GM21786 (cell line): ENCODE results near the gene PRR36.

Source experiments
- ATAC-seq: cut with Tn5 transposase; IDR thresholded peaks from one replicate; pipeline ENCODE4 v1.9.1; 2021; ENCODE audit not compliant: unreplicated experiment

Gene PRR36

DNA sequence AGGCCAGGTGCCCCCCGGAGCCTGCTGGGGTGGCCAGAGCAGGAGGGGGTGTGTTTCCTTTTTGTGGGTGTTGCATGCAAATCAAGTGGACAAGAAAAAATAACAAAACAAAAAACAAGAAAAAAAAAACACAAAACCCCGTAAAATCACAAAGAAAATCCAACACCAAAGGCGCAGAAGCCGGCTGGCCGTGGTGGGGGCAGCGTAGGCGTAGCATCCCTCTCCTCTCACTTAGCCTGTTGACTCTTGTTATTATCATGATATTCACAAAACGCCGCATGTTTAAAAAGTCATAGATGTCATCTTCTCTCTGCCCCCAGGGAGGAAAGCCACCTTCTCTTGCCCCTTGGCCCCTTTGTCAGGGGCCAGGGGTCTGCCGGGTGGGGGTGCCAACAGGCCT, 39.5 kb upstream of the PRR36 start:
- no peak for ATAC-seq

DNA sequence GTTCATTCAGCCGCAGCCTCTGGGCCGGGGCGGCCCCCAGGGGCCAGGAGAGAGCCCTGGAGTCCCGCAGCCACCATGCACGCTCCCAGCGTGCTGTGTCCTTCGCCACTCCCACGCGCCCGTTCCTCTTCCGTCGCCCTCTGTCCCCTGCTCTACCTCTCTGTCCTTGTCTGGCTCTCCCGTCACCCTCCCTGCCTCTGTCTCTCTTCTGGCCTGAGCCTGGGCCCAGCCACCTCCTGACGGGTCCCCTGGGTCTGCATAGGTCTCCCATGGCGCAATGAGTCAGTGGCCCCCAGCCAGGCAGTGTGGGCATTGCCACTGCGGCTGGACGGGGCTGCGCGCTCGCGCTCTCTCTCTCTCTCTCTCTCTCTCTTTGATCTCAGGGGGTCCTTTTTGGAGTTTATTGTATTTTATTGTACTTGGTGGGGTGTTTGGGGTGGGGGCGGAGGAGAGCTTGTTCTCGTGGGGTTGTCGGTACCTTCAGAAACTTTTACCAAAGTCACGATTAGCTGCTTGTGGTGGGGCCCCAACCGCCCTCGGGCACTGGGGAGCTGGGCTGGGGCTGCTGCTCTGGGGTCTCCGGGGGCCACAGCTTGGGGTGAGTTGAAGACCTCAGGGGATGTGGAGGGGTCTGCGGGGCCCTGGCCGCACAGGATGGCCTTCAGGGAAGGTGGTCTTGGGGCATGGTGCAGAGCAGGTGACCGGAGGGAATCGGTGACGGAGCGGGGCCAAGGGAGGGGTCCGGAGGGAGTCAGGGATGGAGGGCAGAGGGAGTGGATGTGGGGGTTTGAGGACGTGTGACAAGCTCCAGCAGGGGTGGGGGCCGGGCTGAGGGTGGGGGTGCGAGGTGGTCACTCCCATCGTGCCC, 38.7 kb upstream of the PRR36 start:
- no peak for ATAC-seq

DNA sequence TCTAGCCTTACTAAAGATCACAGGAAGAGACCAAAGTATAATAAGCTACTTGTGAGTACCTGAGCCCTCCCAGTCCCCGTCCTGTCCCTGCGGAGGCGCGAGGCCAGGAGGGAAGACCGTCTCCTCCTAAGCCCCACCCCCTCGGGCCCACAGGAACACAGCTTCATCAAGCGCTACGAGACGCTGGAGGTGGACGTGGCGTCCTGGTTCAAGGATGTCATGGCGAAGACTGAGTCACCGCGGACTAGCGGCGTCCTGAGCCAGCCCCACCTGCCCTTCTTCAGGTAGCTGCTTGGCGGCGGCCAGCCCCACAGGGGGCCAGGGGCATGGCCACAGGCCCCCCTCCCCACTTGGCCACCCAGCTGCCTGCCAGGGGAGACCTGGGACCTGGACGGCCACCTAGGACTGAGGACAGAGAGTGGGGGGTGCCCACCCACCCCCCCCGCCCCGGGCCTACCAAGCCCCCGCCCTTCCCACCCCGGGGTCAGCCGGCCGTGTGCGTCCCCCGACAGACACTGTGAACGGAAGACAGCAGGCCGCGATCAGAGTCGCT, 38.0 kb upstream of the PRR36 start:
- ATAC-seq = no peak

DNA sequence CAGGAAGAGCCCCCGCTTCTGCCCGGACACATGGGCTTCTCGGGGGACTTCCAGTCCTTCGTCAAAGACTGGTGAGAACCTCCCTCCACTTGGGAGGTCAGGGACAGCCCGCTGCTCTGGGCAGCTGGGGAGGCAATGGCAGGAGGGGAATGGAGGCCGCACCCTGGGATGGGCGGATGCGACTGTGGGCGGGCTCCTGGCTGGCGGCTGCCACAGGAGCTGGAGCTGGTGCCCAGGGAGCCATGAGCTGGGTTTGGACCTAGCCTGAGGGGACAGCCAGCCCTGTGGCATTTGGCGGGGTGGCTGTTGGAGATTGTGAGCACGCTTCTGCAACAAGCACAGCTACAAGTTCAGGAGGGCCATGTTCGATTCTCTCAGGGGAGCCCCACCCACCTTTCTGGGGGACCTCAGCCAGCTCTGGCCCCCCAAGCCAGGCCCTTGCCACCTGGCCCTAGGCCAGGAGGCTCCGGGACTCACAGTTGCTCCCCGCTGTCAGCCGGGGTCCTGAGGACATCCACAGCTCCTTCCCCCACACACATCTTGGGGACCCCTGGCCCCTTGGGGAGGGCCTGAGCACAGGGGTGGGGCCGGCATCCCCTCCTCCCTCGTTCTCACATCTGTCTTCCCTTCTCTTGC, 37.4 kb upstream of the PRR36 start:
- no peak for ATAC-seq

DNA sequence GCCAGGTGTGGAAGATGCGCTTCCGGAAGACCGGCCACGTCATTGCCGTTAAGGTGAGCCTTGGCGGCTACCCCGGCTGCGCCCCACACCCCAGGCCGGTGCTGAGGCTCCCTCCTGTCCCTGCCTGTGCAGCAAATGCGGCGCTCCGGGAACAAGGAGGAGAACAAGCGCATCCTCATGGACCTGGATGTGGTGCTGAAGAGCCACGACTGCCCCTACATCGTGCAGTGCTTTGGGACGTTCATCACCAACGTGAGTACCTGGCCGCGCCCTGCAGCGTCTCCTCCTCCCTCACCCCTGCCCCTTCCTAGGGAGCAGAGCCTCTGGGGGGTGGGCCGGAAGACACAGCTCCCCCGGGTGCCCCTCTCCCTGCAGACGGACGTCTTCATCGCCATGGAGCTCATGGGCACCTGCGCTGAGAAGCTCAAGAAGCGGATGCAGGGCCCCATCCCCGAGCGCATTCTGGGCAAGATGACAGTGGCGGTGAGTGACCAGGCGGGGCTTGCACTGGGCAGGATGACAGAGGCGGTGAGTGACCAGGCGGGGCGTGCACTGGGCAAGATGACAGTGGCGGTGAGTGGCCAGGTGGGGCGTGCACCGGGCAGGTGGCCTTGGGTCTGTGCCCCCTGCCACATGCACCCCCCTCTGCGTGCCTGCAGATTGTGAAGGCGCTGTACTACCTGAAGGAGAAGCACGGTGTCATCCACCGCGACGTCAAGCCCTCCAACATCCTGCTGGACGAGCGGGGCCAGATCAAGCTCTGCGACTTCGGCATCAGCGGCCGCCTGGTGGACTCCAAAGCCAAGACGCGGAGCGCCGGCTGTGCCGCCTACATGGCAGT, 36.4 kb upstream of the PRR36 start:
- no peak for ATAC-seq

DNA sequence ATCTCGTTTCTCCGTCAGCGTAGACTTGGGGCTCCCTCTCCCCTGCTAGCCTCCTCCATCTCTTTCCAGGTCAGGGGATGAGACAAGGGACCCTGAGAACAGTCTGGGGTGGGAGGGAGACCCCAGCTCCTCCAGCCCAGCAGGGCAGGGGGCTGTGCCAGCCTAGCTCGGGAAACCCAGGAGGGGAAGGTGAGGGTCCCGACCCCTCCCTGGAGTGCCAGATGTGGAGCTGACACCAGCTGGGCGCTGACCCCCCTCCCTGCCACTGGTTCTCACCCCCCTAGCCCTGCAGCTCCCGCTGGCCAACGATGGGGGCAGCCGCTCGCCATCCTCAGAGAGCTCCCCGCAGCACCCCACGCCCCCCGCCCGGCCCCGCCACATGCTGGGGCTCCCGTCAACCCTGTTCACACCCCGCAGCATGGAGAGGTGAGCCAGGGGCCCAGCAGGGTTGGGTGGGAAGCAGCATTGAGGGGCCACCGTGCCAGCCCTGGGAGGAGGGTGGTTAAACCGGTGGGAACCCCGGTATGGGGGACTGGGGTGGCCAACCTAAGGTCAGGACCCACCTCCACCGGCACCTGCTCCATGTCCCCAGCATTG, 35.4 kb upstream of the PRR36 start:
- ATAC-seq = no peak

DNA sequence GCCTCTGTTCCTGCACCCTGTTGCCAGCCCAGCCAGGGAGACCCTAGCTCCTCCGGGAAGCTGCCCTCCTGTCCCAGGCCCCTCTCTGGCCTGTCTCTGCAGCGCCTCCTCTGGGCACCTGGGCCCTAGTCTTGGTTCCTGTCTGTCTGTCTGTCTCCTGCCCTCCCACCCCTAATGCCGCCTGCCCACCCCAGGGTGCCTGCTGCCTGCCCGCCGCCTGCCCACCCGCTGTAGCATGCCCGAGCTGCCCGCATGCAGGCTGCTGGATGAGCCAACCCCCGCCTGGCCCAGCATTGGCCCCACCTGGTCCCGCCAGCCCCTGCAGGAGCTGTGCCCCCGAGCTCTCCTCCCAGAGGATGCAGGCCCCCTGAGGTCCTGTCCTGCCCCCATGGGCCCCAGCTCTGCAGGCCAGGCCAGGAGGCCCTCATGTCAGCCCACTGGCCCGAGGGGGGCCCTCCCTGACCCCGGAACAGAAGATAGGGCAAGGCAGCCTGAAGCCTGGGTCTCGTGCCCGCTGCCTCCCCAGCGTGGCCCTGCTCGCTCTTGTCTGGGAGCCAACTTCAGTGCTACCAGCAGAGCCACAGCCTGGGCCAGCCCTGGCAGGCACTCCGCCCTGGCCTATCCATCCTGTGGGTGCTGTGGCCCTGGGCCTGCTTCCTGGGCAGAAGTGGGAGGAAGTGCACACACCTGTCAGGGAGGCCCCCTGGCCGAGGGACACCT, 34.7 kb upstream of the PRR36 start:
- ATAC-seq = no peak

DNA sequence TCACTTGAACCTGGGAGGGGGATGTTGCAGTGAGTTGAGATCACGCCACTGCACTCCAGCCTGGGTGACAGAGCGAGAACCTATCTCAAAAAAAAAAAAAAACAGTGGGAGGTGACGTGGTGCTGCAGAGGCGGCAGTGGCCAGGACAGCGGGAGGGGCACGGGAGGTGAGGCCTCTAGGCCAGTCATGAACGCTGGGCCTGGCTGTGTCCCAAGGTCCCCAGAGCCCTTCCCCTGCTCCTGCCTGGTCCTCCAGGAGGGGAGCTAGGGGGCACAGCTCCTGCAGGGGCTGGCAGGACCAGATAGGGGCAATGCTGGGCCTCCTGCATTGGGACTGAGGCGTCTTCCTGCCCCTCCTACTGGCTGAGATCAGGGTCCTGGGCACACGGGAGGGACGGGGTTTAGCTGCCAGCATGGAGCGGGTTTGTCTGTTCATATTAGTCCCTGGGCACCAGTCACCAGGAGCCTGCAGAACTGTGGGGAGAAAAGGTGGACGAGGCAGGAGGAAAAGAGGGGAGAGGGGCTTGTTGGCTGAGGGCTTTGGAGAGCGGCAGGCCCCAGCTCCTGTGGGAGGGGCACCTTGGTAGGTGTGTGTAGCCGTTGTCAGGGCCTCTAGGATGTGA, 34.0 kb upstream of the PRR36 start:
- ATAC-seq = no peak

DNA sequence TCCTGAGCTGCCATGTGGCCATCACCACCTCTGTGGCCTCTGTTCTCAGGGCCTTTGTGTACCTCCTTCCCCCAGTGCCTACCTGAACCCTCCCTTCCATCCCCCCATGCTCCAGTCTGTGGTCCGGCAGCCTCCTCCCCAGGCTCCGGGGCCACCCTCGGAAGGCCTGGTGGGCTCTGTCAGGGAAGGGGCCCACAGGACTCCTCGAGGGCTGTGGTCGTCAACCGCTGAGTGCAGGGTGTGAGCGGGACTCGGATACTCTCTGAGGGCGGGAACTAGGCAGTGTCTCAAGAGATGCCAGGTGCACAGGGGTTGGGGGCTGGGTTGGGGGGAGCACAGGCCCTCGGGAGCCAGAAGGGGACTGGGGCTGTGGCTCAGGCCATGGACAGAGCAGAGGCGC, 33.4 kb upstream of the PRR36 start:
- no peak for ATAC-seq

DNA sequence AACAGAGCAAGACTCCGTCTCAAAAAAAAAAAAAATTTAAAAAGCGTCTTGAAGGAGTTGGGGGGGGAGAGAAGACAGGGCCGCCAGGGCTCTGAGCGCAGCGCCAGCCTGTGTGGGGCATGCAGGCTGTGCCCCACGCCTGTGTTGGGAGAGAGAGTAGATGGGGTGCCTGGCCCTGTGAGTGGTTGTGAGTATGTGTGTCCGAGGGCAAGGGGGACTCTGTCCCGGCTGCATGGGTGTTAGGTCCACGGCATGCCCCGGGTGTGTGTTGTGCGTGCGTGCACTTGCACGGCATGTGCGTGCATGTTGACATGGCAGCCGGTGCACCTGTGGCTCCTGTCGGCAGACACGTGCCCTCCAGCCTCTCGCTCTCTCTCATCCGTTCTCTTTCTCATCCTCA, 32.9 kb upstream of the PRR36 start:
- no peak for ATAC-seq

DNA sequence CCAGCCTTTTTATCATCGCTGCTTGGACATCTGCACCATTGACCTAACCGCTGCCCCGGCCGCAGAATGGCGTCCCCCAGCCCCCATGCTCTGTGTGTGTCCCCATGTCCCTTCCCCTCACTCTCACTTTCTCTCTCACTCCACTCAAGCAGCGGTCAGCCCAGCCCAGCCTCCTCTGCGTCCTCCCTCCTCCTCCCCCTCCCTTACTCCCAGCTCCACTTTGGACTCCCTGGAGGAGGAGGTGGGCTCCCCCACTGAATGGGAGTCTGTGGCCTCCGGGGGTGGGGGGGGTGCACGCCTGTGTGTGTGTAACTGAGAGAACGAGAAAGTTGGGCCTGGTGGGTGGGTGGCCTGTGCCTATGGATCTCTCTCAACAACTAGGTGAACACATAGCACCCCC, 31.7 kb upstream of the PRR36 start:
- no peak for ATAC-seq

DNA sequence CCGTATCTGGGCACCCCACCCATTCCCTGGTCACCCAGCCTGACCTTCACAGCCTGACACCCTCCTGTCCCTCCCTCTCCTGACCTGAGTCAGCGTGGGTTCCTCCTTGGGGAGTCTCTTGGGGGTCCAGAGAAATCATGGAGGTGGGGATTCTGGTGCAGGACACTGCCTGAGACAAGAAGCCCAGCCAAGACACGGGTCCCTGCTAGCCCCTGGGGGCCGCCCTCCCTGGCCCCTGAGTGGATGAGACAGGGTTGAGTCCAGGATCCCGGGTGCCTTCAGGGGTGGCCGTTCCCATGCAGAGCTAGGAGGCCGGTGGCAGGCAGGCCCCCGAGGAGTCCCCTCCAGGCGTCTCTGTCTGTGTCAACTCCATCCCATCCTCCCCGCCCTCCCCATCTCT, 31.1 kb upstream of the PRR36 start:
- ATAC-seq = no peak

DNA sequence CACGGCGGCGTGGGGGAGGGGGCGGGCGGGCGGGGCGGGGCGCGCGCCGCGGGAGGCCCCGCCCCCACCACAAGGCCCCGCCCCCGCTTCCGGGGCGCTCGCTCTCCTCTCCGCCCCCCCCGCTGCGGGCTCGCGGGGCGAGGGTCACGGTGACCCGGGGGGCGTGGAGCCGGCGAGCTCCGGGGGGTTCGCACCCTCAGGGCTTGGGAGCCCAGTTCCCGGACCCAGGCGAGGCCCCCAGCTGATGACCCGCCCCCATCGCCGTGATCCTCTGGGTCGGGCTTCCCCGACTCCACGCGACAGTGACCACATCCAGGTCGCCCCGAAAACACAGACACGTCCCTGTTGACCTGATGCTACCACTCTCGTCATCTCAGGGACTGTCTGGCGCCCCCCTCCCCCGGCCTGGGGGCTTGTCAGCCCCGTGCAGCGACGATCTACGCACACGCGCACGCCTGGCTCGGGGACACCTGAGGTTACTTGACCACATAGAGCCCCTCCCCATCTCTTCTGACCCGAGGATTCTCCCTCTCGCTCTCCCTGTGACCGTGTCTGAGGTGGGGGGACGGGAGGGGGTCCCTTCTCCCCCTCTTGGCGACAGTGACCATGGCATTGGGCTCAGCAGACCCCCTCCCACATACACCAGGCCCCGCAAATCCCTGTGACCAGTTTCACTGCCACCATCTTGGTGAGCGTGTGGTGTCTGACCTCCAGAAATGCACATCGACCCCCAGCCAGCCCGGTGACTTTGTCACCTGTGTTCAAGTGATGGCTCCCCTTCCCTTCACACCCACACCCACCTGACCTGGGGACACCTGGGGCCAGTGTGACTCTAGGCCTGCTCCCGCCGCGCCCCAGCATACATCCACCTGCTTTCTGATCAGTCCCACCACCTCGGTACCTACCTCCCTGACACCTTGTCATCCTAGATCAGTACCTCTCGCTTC, 30.2 kb upstream of the PRR36 start:
- ATAC-seq = no peak

DNA sequence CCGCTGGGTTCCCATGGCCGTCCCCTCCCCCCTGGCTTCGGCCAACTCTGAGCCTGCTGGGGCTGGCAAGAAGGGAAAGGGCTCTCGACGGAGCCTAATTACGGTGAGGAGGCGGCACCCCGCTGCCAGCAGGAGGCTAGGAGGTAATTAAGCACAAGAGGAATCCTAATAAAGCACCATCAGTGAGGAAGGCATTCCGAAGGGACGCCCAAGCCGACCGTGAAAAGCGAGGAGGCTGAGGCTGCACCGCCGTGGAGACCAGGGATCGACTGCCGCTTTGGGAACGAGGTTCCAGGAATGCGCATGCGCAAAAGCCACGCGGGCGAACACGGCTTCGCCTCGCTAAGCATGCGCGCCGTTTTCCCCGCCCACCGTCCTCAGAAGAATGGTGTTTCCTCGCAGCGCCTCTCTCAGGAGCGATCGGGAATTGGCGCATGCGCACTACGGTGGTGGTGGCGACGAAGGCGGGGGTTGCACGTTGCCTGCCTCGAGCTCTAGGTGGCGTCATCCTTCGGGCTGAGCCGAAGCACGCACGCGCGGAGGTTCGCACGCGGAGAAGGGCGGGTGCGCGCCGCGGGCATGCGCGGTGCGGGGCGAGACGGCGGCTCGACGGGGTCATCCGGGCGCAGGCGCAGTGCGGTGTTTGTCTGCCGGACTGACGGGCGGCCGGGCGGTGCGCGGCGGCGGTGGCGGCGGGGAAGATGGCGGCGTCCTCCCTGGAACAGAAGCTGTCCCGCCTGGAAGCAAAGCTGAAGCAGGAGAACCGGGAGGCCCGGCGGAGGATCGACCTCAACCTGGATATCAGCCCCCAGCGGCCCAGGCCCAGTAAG, 29.3 kb upstream of the PRR36 start, which contains the start of gene MAP2K7:
Gene MAP2K7 (plus strand): TSS at position 634 of the 830 bp plus-strand sequence. CDS start 68 bp downstream, at position 702.
- ATAC-seq = peak; percentile 96

DNA sequence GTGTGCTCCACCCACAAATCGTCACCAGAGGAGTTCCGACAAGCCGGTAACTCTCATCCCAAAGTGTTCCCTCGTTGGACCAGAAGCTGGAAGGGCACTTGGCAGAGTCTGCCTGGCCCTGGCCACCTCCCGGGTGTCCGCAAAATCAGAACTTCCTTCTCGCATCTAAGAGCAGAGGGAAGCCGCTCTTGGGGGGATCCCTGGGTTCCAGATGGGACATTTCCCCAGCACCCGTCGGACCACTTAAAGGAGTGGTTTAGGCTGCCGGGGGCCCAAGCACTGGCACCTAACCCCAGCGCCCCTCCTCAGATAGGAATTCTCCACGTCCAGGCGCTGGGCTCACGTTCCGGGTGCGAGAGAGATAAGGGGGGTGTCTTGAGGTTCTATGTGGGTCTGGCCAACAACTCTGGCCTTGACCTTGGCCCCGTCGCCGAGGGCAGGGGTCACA, 28.6 kb upstream of the PRR36 start:
- ATAC-seq = no peak

DNA sequence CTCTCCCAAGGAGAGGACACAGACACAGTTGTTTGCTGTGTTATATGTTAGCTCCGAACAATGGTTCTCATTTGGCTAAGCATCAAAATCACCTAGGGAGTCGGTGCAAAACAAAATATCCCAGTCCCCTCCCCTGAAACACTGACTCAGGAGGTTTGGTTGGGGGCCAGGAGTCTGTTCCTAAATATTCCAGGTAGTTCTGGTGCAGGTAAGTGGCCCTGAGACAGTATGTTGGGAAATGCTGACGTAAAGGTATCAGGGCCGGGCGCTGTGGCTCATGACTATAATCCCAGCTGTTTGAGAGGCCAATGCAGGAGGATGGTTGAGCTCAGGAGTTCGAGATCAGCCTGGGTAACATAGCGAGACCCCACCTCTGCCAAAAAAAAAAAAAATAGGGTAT, 27.1 kb upstream of the PRR36 start:
- ATAC-seq = no peak

DNA sequence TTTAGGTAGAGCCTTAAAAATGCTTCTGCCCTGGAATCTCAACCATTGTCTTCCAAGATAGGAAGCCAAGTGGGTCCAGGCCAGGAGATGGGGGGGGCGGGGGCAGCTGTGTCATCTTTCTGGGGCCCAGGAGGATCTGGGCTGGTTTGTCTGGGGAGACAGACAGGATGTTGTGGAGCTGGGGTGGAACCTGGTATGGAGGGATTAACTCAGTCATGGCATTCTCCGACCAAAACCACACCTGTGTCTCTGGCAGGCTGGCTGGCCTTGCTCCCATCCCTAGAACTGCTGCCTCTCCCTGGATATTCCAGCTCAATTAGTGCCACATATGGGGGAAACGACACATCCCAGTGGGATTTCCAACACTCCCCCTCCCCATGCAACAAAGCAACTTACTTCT, 26.7 kb upstream of the PRR36 start:
- ATAC-seq = no peak

DNA sequence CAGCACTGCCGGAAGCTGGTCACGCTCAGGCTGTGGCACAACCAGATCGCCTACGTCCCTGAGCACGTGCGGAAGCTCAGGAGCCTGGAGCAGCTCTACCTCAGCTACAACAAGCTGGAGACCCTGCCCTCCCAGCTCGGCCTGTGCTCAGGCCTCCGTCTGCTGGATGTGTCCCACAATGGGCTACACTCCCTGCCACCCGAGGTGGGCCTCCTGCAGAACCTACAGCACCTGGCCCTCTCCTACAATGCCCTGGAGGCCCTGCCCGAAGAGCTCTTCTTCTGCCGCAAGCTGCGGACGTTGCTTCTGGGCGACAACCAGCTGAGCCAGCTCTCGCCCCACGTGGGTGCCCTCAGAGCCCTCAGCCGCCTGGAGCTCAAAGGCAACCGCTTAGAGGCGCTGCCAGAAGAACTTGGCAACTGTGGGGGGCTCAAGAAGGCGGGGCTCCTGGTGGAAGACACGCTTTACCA, 26.2 kb upstream of the PRR36 start:
- ATAC-seq = no peak
